ENCODE measurements around the gene SAMD4A. TPM values are rescaled to one million over a fixed set of nuclear protein-coding genes. Genes with fewer than 3 reads are reported as not detected.
A peak's percentile ranks its signal among the peaks of the same experiment; 100 is the strongest.

The SAMD4A gene
- total and polyA plus RNA-seq, 2 of the 4 experiments (the other 2 are of a cell fraction): 22.9 to 38.2 TPM

GRCh38 chr14:54565785-54566409 is 1.0 kb upstream of the SAMD4A start:
- Histone ChIP-seq H3K56ac (ENCODE audit: extremely low read depth, insufficient read depth, low read length) (peak overlapping the region; percentile 70), H3K27me3 (ENCODE audit: control insufficient read depth, insufficient read depth, low read length) (no peaks in the 10 kb centered on the region), H3K4me2 (ENCODE audit: low read depth, low read length) (peak overlapping the region; percentile 90), H3K36me3 (ENCODE audit: control insufficient read depth, insufficient read depth, low read length) (peaks cover 4% of the 10 kb centered on the region; the same call in 1 of the 2 replicates), H3K9ac (ENCODE audit: low read depth, low read length) (peak overlapping the region; percentile 98), H4K5ac (ENCODE audit: low read depth, low read length) (peak overlapping the region; percentile 71; the same call in 1 of the 2 replicates), H2BK20ac (ENCODE audit: low read depth, low read length) (no peak overlapping the region), H2AFZ (replicated peaks; ENCODE audit: low read length, poor library complexity) (peak overlapping the region; percentile 90), H3K4me1 (ENCODE audit: control insufficient read depth, insufficient read depth, low read length) (peaks cover 9% of the 10 kb centered on the region), H4K8ac (ENCODE audit: low read depth in 2 of 2, low read length in 2 of 2) (peak overlapping the region; percentile 39 to 56; a peak in 2 of 4 replicates), H4K20me1 (ENCODE audit: insufficient read depth, low read length) (peaks cover 10% of the 10 kb centered on the region), H2BK15ac (ENCODE audit: low read depth, low read length) (no peak overlapping the region; the same call in 2 of the 3 replicates), H3K27ac (ENCODE audit: insufficient read depth, low read length) (peak overlapping the region; percentile 97), H3K4ac (ENCODE audit: low read depth, low read length) (peak overlapping the region; percentile 79), H3K9me3 (ENCODE audit: control insufficient read depth, insufficient read depth, low read length) (no peaks in the 10 kb centered on the region), H2BK120ac (ENCODE audit: low read depth, low read length) (peak overlapping the region; percentile 83), H3K23ac (ENCODE audit: low read depth, low read length) (peak overlapping the region; percentile 18; the same call in 1 of the 2 replicates), H2AK9ac (replicated peaks; ENCODE audit: low read depth, low read length, poor library complexity) (peak overlapping the region; percentile 92), H2AK5ac (ENCODE audit: low read depth, low read length) (no peak overlapping the region), H3K4me3 (ENCODE audit: insufficient read depth, low read depth, low read length) (peak overlapping the region; percentile 94), H2BK5ac (ENCODE audit: low read depth, low read length, poor library complexity, severe bottlenecking) (peak overlapping the region; percentile 95), H3K14ac (replicated peaks; ENCODE audit: low read depth, low read length) (peak overlapping the region; percentile 78), H3K9me1 (ENCODE audit: insufficient read depth, low read length) (no peaks in the 10 kb centered on the region), H3K79me1 (ENCODE audit: low read depth in 1 of 2, low read length in 2 of 2) (peaks cover 0 to 32% of the 10 kb centered on the region in 2 experiments; a peak in 2 of 4 replicates), H4K91ac (ENCODE audit: insufficient read depth, low read depth, low read length) (peak overlapping the region; percentile 88; the same call in 1 of the 2 replicates), H3K18ac (ENCODE audit: low read depth, low read length) (peak overlapping the region; percentile 53; the same call in 1 of the 2 replicates)
- WGBS, 2 experiments (ENCODE audit: extremely low coverage in 2 of 2, insufficient read length in 1 of 2): 0% methylated on average over 9 of the region's 73 CpGs; no CpG with 5 or more reads in 1 of the 2 experiments
- peak; percentile 32; the same call in 1 of the 2 replicates for TF ChIP-seq CEBPB (IDR thresholded peaks at IDR 0.05; ENCODE audit: low read depth, low read length)
- TF ChIP-seq CTCF (conservative IDR thresholded peaks at IDR 0.05; ENCODE audit: low read depth, low read length): no peak
- TF ChIP-seq RAD21 (IDR thresholded peaks at IDR 0.05; ENCODE audit: low read length): no peak; the same call in 1 of the 2 replicates
- peak; percentile 53 for TF ChIP-seq MXI1 (IDR thresholded peaks at IDR 0.05; ENCODE audit: borderline replicate concordance, low read depth, low read length)
- peak; percentile 81 for TF ChIP-seq MAZ (IDR thresholded peaks at IDR 0.05; ENCODE audit: borderline replicate concordance, low read depth, low read length)
- TF ChIP-seq POLR2A (IDR thresholded peaks at IDR 0.05; ENCODE audit: low read depth, low read length): peak; percentile 98
- peak; percentile 73 for TF ChIP-seq BHLHE40 (IDR thresholded peaks at IDR 0.05; ENCODE audit: low read depth, low read length)
- TF ChIP-seq SMC3 (IDR thresholded peaks at IDR 0.05; ENCODE audit: low read depth, low read length): no peak
- dilution Hi-C loops (cut with HindIII; ENCODE audit: low sequenced_read_pairs, unreplicated experiment): no loop called here
- BruUV-seq (replicated peaks): no TSS peak
- peak; percentile 90 for DNase-seq
- ChIA-PET CTCF (interaction anchor here (0.6 to 3.3 kb wide), 6 partner anchors 46 to 208 kb away, joined by 3 to 16 read pairs (median 3); no protein-coding TSS in a partner anchor), POLR2A (ENCODE audit: unreplicated experiment) (interaction anchor here (0.6 to 1.8 kb wide), 5 partner anchors 35 to 225 kb away, joined by 3 to 11 read pairs (median 4); no protein-coding TSS in a partner anchor)
- intact Hi-C loops (cut with micrococcal nuclease): loop anchor here (1.0 to 5.0 kb wide), 3 partner anchors 61 to 199 kb away; no protein-coding TSS in a partner anchor
- ATAC-seq (ENCODE audit: low read depth): peak; percentile 56
- in situ Hi-C loops (cut with MboI; ENCODE audit: low sequenced_read_pairs): loop anchor here (5.0 kb wide), 2 partner anchors 121 to 206 kb away; no protein-coding TSS in a partner anchor
